WI38 (cell line): ENCODE data around the gene CEP57L1.
"Not testable (repeated sequence)": the region's sequence is repeated elsewhere in the genome, so short reads cannot be mapped to it uniquely, and the experiment has no call there.

ENCODE experiments used
- H3K4me3 ChIP-seq: 2 replicates; pipeline ENCODE4 v1.5.1; 2011; ENCODE audit warnings: low read depth, mild to moderate bottlenecking, control low read depth, low read length
- CTCF ChIP-seq: IDR thresholded peaks from 2 replicates; pipeline ENCODE4 v1.5.1; 2012; ENCODE audit warnings: low read depth, mild to moderate bottlenecking, control low read depth, low read length

Gene CEP57L1

DNA sequence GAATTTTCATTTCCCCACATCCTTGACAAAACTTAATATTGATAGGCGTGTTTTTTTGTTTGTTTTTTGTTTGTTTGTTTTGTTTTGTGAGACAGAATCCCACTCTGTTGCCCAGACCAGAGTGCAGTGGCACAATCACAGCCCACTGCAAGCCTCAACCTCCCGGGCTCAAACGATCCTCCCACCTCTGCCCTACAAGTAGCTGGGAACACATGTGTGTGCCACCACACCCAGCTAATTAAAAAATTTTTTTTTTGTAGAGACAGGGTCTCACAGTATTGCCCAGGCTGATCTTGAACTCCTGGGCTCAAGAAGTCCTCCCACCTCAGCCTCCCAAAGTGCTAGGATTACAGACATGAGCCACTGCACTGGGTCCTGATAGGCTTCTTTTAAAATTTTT lies 9.2 kb downstream of the CEP57L1 start:
- no peak for TF ChIP-seq CTCF
- no peak overlapping the region for H3K4me3 ChIP-seq

DNA sequence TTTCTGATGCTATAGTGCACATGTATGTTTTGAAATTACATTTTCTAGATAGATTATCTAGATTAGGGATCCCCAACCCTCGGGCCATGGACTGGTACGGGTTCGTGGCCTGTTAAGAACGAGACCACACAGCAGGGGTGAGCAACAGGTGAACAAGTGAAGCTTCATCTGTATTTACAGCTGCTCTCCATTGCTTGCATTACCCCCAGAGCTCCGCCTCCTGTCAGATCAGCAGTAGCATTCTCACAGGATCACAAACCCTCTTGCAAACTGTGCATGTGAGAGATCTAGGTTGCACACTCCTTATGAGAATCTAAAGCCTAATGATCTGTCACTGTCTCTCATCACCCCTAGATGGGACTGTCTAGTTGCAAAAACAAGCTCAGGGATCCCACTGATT lies 10.4 kb downstream of the CEP57L1 start:
- no peak overlapping the region for H3K4me3 ChIP-seq
- TF ChIP-seq CTCF: no peak

DNA sequence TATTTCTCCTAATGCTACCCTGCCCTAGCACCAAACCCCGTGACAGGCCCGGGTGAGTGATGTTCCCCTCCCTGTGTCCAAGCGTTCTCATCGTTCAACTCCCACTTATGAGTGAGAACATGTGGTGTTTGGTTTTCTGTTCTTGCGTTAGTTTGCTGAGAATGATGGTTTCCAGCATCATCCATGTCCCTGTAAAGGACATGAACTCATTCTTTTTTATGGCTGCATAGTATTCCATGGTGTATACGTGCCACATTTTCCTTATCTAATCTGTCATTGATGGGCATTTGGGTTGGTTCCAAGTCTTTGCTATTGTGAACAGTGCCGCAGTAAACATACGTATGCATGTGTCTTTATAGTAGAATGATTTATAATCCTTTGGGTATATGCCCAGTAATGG lies 14.4 kb downstream of the CEP57L1 start:
- H3K4me3 ChIP-seq: not testable (repeated sequence)

DNA sequence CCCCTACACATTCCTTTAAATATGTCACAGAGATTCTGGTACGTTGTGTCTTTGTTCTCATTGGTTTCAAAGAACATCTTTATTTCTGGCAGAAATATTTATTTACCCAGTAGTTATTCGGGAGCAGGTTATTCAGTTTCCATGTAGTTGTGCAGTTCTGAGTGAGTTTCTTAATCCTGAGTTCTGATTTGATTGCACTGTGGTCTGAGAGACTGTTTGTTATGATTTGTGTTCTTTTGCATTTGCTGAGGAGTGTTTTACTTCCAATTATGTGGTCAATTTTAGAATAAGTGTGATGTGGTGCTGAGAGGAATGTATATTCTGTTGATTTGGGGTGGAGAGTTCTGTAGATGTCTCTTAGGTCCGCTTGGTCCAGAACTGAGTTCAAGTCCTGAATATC lies 17.4 kb downstream of the CEP57L1 start:
- not testable (repeated sequence) for H3K4me3 ChIP-seq

DNA sequence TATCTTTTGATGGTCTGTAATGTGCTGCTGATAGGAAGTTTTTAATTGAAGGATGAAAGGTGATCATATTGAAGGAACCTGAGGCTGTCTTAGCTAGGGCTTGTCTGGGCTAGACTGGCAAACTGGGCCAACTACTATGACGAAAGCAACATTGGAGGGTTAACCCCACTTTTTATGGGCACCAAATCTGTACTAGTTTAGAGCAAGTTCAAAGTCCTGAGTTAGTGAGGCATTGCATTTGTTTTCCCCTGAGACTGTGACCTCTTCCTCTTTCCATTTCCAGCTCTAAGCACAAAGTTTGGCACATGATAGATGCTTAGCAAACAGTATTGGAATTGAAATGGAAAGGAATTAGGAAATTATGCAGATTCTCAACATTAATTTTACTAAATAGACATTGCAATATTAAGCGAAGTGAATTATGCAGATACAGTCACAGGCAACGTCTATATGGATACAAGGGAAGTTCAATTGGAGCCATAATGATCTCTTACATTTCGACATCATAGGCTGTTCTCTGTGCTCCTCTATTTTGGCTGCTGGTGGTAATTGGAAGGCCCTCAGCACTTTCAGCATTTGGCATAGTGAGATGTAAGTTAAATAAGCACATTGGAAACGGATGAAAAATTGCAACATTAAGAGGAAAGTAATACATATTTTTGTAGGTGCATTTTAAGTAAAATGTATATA lies 22.2 kb downstream of the CEP57L1 start:
- no peak for TF ChIP-seq CTCF

DNA sequence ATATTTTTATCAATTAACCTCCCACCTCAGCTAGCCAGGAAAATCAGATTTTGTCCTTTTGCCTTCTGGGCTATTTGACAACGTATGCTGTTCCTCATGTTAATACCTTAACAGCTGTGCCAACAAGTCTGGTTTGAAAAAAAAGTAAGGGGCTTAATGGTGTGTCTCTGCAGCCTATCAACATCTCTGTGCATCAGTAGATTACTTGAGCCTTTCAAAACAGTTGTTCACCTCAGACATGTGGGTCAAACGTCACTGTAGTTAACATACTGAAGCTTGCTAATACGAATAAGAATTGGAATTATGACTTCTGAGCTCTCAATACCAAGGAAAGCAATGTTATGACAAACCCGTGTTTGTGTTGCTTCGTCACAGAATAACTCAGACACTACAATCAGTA lies 23.0 kb downstream of the CEP57L1 start:
- TF ChIP-seq CTCF: no peak

More for the DNA sequence above, 22.2 kb downstream of the CEP57L1 start:
- H3K4me3 ChIP-seq: no peak overlapping the region

GRCh38 chr6:109118871-109119354 lies 23.6 kb downstream of the CEP57L1 start:
- no peak for TF ChIP-seq CTCF
- no peak overlapping the region for H3K4me3 ChIP-seq

More for the DNA sequence above, 23.0 kb downstream of the CEP57L1 start:
- H3K4me3 ChIP-seq: no peak overlapping the region

GRCh38 chr6:109121411-109121810 lies 26.1 kb downstream of the CEP57L1 start:
- no peak overlapping the region for H3K4me3 ChIP-seq
- no peak for TF ChIP-seq CTCF
